B cell (primary cell): ENCODE measurements around the gene AZU1. TPM values are rescaled to one million over a fixed set of nuclear protein-coding genes. Genes with fewer than 3 reads are reported as not detected.

Source experiments
- ATAC-seq: fragments of 200-7000 bp; cut with Tn5 transposase; one replicate; pipeline ENCODE4 v1.10.0; 2021; ENCODE audit warnings: low read depth, mild to moderate bottlenecking, moderate number of reproducible peaks, moderate library complexity
- CTCF ChIA-PET: fragments of 350-600 bp; sonication (Branson Sonifier 250); formaldehyde crosslinking; loops from one replicate; lab custom pipeline; 2021; ENCODE audit warnings: antibody characterized with exemption, inconsistent platforms; lab: Charles Lee
- POLR2A ChIA-PET: fragments of 350-600 bp; sonication (Branson Sonifier 250); formaldehyde crosslinking; loops from one replicate; lab custom pipeline; 2021; ENCODE audit warnings: antibody characterized with exemption; lab: Charles Lee
- DNase-seq: peaks from one replicate; pipeline ENCODE4 v3.0.0; 2013
- H2AFZ ChIP-seq: 2 replicates; pipeline ENCODE4 v1.6.1; 2012; ENCODE audit warnings: mild to moderate bottlenecking, low read depth, low read length; ENCODE audit not compliant: insufficient read depth, poor library complexity, severe bottlenecking
- H3K27ac ChIP-seq, 2 donors: 1 replicate in 1 of 2; 2 replicates in 1 of 2; pipeline ENCODE4 v1.5.1; 2012 to 2013; ENCODE audit warnings: low read length in 2 of 2, mild to moderate bottlenecking in 2 of 2, moderate library complexity in 1 of 2
- H3K27me3 ChIP-seq, 4 experiments: fragments of 200-600 bp in 1 of 4; sonication (generic) in 1 of 4; replicated peaks in 1 of 4; 1 replicate in 2 of 4; 2 replicates in 2 of 4; pipeline versions ENCODE4 v1.6.1 to v1.7.0; 2013 to 2016; ENCODE audit warnings: low read length in 3 of 4, mild to moderate bottlenecking in 2 of 4, mixed read lengths in 1 of 4, moderate library complexity in 1 of 4; ENCODE audit not compliant: insufficient read depth in 4 of 4, control insufficient read depth in 3 of 4; ENCODE audit errors: control extremely low read depth in 1 of 4
- H3K36me3 ChIP-seq, 2 experiments: replicated peaks in 1 of 2; 1 replicate in 1 of 2; 2 replicates in 1 of 2; pipeline versions ENCODE4 v1.6.1 to v1.7.1; 2013; ENCODE audit warnings: low read length in 1 of 2; ENCODE audit not compliant: insufficient read depth in 2 of 2, control insufficient read depth in 1 of 2; ENCODE audit errors: control extremely low read depth in 1 of 2, extremely low read depth in 1 of 2
- H3K4me1 ChIP-seq, 2 donors: fragments of 200-600 bp in 1 of 2; sonication (generic) in 1 of 2; 1 replicate in 1 of 2; 2 replicates in 1 of 2; pipeline versions ENCODE4 v1.5.1 to v1.6.1; 2013 to 2017; ENCODE audit warnings: low read length in 2 of 2; ENCODE audit not compliant: control insufficient read depth in 2 of 2, insufficient read depth in 2 of 2
- H3K4me2 ChIP-seq: replicated peaks from 2 replicates; pipeline ENCODE3; 2012; ENCODE audit warnings: mild to moderate bottlenecking, low read depth, low read length; ENCODE audit not compliant: poor library complexity, severe bottlenecking
- H3K4me3 ChIP-seq, 5 experiments: fragments of 200-600 bp in 1 of 5; sonication (generic) in 1 of 5; 1 replicate in 3 of 5; 2 replicates in 2 of 5; pipeline versions ENCODE4 v1.5.1 to v1.7.0; 2011 to 2016; ENCODE audit warnings: low read length in 4 of 5, mild to moderate bottlenecking in 4 of 5, low read depth in 2 of 5, control low read depth in 1 of 5, moderate library complexity in 1 of 5; ENCODE audit not compliant: insufficient read depth in 1 of 5; ENCODE audit errors: control extremely low read depth in 1 of 5, extremely low read depth in 1 of 5
- H3K79me2 ChIP-seq: fragments of 200-600 bp; sonication (generic); one replicate; pipeline ENCODE4 v1.6.0; 2016; ENCODE audit warnings: low read length; ENCODE audit not compliant: control insufficient read depth, insufficient read depth
- H3K9ac ChIP-seq: fragments of 200-600 bp; sonication (generic); 2 replicates; pipeline ENCODE4 v1.6.1; 2017; ENCODE audit warnings: mild to moderate bottlenecking, low read length, moderate library complexity
- H3K9me3 ChIP-seq, 3 donors: one replicate each; pipeline versions ENCODE4 v1.6.1 to v1.7.1; 2013; ENCODE audit warnings: low read length in 2 of 3; ENCODE audit not compliant: control insufficient read depth in 2 of 3, insufficient read depth in 1 of 3; ENCODE audit errors: control extremely low read depth in 1 of 3
- H4K20me1 ChIP-seq: 2 replicates; pipeline ENCODE4 v1.6.0; 2012; ENCODE audit warnings: mild to moderate bottlenecking, low read length; ENCODE audit not compliant: insufficient read depth, control insufficient read depth, poor library complexity, severe bottlenecking
- H3K27ac Mint-ChIP-seq: one replicate; pipeline ENCODE4 v1.8.0; 2021; ENCODE audit warnings: mixed read lengths
- H3K27me3 Mint-ChIP-seq: one replicate; pipeline ENCODE4 v1.8.0; 2021; ENCODE audit warnings: mixed read lengths
- H3K4me1 Mint-ChIP-seq: one replicate; pipeline ENCODE4 v1.8.0; 2021; ENCODE audit warnings: mixed read lengths
- H3K4me3 Mint-ChIP-seq: one replicate; pipeline ENCODE4 v1.8.0; 2021; ENCODE audit warnings: mixed read lengths
- H3K9me3 Mint-ChIP-seq: one replicate; pipeline ENCODE4 v1.8.0; 2022; ENCODE audit warnings: mixed read lengths; ENCODE audit not compliant: insufficient read depth
- EZH2 ChIP-seq: IDR thresholded peaks from 2 replicates; pipeline ENCODE4 v1.6.1; 2012; ENCODE audit warnings: borderline replicate concordance, low read depth, mild to moderate bottlenecking, moderate library complexity, low read length; ENCODE audit not compliant: insufficient read depth, poor library complexity, severe bottlenecking
- WGBS: methylation state at CpG from one replicate; pipeline ENCODE4 v1.1.5; 2013; ENCODE audit warnings: missing lambda C conversion rate; ENCODE audit not compliant: insufficient coverage; 5-methylcytosine and 5-hydroxymethylcytosine counted together
- intact Hi-C: fragments of 100-400 bp; cut with micrococcal nuclease; formaldehyde crosslinking; loops from one replicate; pipeline ENCODE4 v1.10.0; 2022
- polyA plus RNA-seq: library from polyadenylated mRNA; depleted of rRNA; stranded (reverse); fragments of >200 nt; gene quantifications from 2 replicates; pipeline ENCODE4 v1.2.3, GENCODE V29; 2012
- total RNA-seq, 2 donors: library from RNA; stranded (reverse); fragments of 120-200 nt in 1 of 2; gene quantifications; 1 replicate in 1 of 2; 2 replicates in 1 of 2; pipeline versions ENCODE4 v1.2.3 to v1.2.4, GENCODE V29; 2013 to 2022
- TF ChIP-seq, protein P1 (sequence below): fragments of 200-600 bp; IDR thresholded peaks from one replicate; pipeline ENCODE4 v1.8.0; 2022; ENCODE audit warnings: antibody characterized with exemption, mild to moderate bottlenecking

The AZU1 gene
- total and polyA plus RNA-seq, 2 donors (not counting 1 experiment from before 2014, with no cell fraction given): 0.13 to 0.44 TPM

DNA sequence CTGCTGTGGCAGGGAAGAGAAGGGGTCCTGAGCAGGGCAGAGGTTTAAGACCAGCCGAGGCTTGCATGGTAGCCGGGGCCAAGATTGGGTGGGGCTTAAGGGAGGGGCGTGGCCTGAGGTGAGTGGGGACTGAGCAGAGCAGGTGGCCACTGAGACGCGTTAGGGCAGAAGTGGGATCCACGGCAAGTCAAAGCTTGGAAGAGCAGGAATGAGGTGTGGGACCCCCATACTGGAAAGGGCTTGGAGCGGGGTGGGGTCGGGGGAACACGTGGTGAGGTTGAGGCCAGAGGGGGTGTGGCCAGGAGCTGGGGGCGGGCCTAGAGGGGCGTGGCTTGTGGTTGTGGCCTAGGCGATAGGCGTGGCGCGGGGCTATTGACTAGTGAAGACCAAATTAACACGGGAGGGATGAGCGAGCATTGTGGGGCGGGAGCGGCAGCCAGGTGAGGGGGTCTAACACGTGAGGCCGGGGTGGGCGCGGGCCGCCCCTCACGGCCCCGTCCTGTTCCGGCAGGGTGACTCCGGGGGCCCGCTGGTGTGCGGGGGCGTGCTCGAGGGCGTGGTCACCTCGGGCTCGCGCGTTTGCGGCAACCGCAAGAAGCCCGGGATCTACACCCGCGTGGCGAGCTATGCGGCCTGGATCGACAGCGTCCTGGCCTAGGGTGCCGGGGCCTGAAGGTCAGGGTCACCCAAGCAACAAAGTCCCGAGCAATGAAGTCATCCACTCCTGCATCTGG is 35.1 kb downstream of the AZU1 start:
- Mint-ChIP-seq H3K9me3 (no peaks in the 10 kb centered on the region), H3K27ac (peak overlapping the region; percentile 59), H3K4me3 (peak overlapping the region; percentile 79), H3K4me1 (peaks cover 19% of the 10 kb centered on the region), H3K27me3 (peaks cover 7% of the 10 kb centered on the region)
- Histone ChIP-seq H3K9ac (peak overlapping the region; percentile 35), H3K4me2 (peak overlapping the region; percentile 77), H3K4me1 (peaks cover 29 to 47% of the 10 kb centered on the region in 2 donors), H3K36me3 (peaks cover 0 to under 1% of the 10 kb centered on the region in 2 experiments), H3K27me3 (peaks cover 0 to 38% (median 8%) of the 10 kb centered on the region in 4 experiments), H2AFZ (no peak overlapping the region), H3K27ac (no peak overlapping the region), H3K9me3 (peaks cover 0 to 36% (median 0%) of the 10 kb centered on the region in 3 donors), H3K4me3 (peak overlapping the region in 3 of 5 experiments; percentile 26 to 35 (median 27)), H3K79me2 (no peaks in the 10 kb centered on the region), H4K20me1 (no peaks in the 10 kb centered on the region)
- POLR2A ChIA-PET: interaction anchor here (0.6 to 3.1 kb wide), 9 partner anchors 15 to 205 kb away, joined by 3 to 23 read pairs (median 5); partner anchors contain the start of genes MED16, RNU6-9 and WDR18
- peak; percentile 34 for ATAC-seq
- CTCF ChIA-PET: interaction anchor here (0.7 to 3.0 kb wide), 16 partner anchors 18 to 778 kb away, joined by 3 to 67 read pairs (median 6); partner anchors contain the start of genes CNN2, KISS1R, MED16 and R3HDM4
- 15% methylated on average over 46 of the region's 48 CpGs for WGBS
- intact Hi-C loops: loop anchor here (1.0 to 2.0 kb wide), 3 partner anchors 30 to 120 kb away; partner anchors contain the start of genes MED16 and RNU6-9
- peak; percentile 84 for DNase-seq
- TF ChIP-seq EZH2: no peak
- TF ChIP-seq, protein P1, sequence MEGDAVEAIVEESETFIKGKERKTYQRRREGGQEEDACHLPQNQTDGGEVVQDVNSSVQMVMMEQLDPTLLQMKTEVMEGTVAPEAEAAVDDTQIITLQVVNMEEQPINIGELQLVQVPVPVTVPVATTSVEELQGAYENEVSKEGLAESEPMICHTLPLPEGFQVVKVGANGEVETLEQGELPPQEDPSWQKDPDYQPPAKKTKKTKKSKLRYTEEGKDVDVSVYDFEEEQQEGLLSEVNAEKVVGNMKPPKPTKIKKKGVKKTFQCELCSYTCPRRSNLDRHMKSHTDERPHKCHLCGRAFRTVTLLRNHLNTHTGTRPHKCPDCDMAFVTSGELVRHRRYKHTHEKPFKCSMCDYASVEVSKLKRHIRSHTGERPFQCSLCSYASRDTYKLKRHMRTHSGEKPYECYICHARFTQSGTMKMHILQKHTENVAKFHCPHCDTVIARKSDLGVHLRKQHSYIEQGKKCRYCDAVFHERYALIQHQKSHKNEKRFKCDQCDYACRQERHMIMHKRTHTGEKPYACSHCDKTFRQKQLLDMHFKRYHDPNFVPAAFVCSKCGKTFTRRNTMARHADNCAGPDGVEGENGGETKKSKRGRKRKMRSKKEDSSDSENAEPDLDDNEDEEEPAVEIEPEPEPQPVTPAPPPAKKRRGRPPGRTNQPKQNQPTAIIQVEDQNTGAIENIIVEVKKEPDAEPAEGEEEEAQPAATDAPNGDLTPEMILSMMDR: no peak
